Measurements from ENCODE around the gene TINAGL1. TPM values are rescaled to one million over a fixed set of nuclear protein-coding genes. Genes with fewer than 3 reads are reported as not detected.

Gene TINAGL1
- total and polyA plus RNA-seq, 10 donors: 18.5 to 393 (median 229) TPM

GRCh38 chr1:31583082-31583994 lies 7.0 kb downstream of the TINAGL1 start:
- no peak for DNase-seq
- Histone ChIP-seq H3K4me3 (peak overlapping the region in 5 of 8 donors; percentile 6 to 77 (median 12)), H3K9me3 (no peaks in the 10 kb centered on the region), H3K4me1 (peaks cover 26 to 88% (median 60%) of the 10 kb centered on the region in 6 donors), H3K36me3 (peaks cover 0 to 50% (median 15%) of the 10 kb centered on the region in 6 donors), H3K27ac (peak overlapping the region; percentile 36 to 92 (median 80)), H3K27me3 (replicated peaks in 1 of 7) (peaks cover 0 to 13% (median 0%) of the 10 kb centered on the region in 7 donors)
- 61 to 79% (median 69%) methylated on average over 15 to 16 of the region's 16 CpGs for WGBS, 5 donors
- TF ChIP-seq POLR2AphosphoS5 (IDR thresholded peaks at IDR 0.05) (peak; percentile 29 to 54 (median 50)), CTCF (IDR thresholded peaks at IDR 0.05 in 8 of 11, conservative IDR thresholded peaks at IDR 0.05 in 3 of 11) (no peak), POLR2A (IDR thresholded peaks at IDR 0.05) (no peak)
- intact Hi-C loops (cut with DNase I; ENCODE audit: low total_unique reads): no loop called here

- Histone ChIP-seq H3K4me1 (peaks cover 27 to 97% (median 69%) of the 10 kb centered on the region in 6 donors), H3K27me3 (replicated peaks in 1 of 7) (peaks cover 0 to 22% (median 6%) of the 10 kb centered on the region in 7 donors), H3K36me3 (peaks cover 0 to 50% (median 15%) of the 10 kb centered on the region in 6 donors), H3K27ac (peak overlapping the region; percentile 36 to 92 (median 80)), H3K4me3 (peak overlapping the region in 5 of 8 donors; percentile 6 to 77 (median 12)), H3K9me3 (no peaks in the 10 kb centered on the region)
- no peak for TF ChIP-seq CTCF (IDR thresholded peaks at IDR 0.05 in 8 of 11, conservative IDR thresholded peaks at IDR 0.05 in 3 of 11)
- TF ChIP-seq POLR2A (IDR thresholded peaks at IDR 0.05): no peak
- TF ChIP-seq POLR2AphosphoS5 (IDR thresholded peaks at IDR 0.05): peak; percentile 58 to 84 (median 79)
- intact Hi-C loops (cut with DNase I; ENCODE audit: low total_unique reads): no loop called here
- DNase-seq: peak; percentile 85
- 46 to 75% (median 63%) methylated on average over 11 to 13 of the region's 13 CpGs for WGBS, 5 donors
Observed at GRCh38 chr1:31583995-31584868, 7.9 kb downstream of the TINAGL1 start.

- Histone ChIP-seq H3K9me3 (no peaks in the 10 kb centered on the region), H3K36me3 (peaks cover 0 to 50% (median 15%) of the 10 kb centered on the region in 6 donors), H3K27ac (peak overlapping the region; percentile 26 to 92 (median 80)), H3K4me3 (peak overlapping the region in 3 of 8 donors; percentile 4 to 77 (median 69)), H3K4me1 (peaks cover 27 to 98% (median 71%) of the 10 kb centered on the region in 6 donors), H3K27me3 (replicated peaks in 1 of 7) (peaks cover 0 to 29% (median 6%) of the 10 kb centered on the region in 7 donors)
- WGBS, 5 donors: 79 to 94% (median 86%) methylated on average over 16 to 27 of the region's 27 CpGs
- TF ChIP-seq CTCF (IDR thresholded peaks at IDR 0.05 in 8 of 11, conservative IDR thresholded peaks at IDR 0.05 in 3 of 11): no peak
- TF ChIP-seq POLR2AphosphoS5 (IDR thresholded peaks at IDR 0.05): peak in 2 of 3 donors; percentile 49 to 70
- peak; percentile 59 for DNase-seq
- intact Hi-C loops (cut with DNase I; ENCODE audit: low total_unique reads): no loop called here
Observed at GRCh38 chr1:31584869-31585735, 8.8 kb downstream of the TINAGL1 start.

Data from spleen (tissue), 11 donors.